ENCODE data around the gene NPHP3. TPM values are rescaled to one million over a fixed set of nuclear protein-coding genes. Genes with fewer than 3 reads are reported as not detected.

The NPHP3 gene
- total RNA-seq, 4 donors from 2014 or later: 21.0 to 133 (median 27.3) TPM

DNA sequence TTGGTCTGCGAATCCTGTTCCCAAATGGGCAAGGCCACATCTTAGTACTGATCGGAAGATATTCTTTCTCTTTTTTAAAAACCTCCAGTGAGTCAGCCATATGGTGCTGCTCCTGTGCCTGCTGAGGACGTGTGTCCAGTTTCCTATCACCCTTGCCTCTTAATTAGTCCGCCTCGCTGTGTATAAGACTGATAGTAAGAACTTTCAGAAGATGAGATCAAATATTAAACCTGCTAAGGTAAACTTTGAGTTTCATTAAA is 61.5 kb downstream of the NPHP3 start:
- H3K4me3 ChIP-seq: peak overlapping the region; percentile 92
- H3K27ac ChIP-seq: peak overlapping the region; percentile 93
- no peaks in the 10 kb centered on the region for H3K27me3 ChIP-seq
- TF ChIP-seq, protein P1, sequence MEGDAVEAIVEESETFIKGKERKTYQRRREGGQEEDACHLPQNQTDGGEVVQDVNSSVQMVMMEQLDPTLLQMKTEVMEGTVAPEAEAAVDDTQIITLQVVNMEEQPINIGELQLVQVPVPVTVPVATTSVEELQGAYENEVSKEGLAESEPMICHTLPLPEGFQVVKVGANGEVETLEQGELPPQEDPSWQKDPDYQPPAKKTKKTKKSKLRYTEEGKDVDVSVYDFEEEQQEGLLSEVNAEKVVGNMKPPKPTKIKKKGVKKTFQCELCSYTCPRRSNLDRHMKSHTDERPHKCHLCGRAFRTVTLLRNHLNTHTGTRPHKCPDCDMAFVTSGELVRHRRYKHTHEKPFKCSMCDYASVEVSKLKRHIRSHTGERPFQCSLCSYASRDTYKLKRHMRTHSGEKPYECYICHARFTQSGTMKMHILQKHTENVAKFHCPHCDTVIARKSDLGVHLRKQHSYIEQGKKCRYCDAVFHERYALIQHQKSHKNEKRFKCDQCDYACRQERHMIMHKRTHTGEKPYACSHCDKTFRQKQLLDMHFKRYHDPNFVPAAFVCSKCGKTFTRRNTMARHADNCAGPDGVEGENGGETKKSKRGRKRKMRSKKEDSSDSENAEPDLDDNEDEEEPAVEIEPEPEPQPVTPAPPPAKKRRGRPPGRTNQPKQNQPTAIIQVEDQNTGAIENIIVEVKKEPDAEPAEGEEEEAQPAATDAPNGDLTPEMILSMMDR (IDR thresholded peaks at IDR 0.05): no peak
- TF ChIP-seq POLR2A (IDR thresholded peaks at IDR 0.05): no peak
- TF ChIP-seq EP300 (IDR thresholded peaks at IDR 0.05): no peak
- TF ChIP-seq POLR2AphosphoS5 (IDR thresholded peaks at IDR 0.05): no peak
- H3K9me3 ChIP-seq: no peaks in the 10 kb centered on the region
- no peaks in the 10 kb centered on the region for H3K36me3 ChIP-seq
- no peak for DNase-seq (ENCODE audit: low spot score in 2 of 2)
- peaks cover 37% of the 10 kb centered on the region for H3K4me1 ChIP-seq
- 2% methylated on average over 5 of the region's 5 CpGs for WGBS

DNA sequence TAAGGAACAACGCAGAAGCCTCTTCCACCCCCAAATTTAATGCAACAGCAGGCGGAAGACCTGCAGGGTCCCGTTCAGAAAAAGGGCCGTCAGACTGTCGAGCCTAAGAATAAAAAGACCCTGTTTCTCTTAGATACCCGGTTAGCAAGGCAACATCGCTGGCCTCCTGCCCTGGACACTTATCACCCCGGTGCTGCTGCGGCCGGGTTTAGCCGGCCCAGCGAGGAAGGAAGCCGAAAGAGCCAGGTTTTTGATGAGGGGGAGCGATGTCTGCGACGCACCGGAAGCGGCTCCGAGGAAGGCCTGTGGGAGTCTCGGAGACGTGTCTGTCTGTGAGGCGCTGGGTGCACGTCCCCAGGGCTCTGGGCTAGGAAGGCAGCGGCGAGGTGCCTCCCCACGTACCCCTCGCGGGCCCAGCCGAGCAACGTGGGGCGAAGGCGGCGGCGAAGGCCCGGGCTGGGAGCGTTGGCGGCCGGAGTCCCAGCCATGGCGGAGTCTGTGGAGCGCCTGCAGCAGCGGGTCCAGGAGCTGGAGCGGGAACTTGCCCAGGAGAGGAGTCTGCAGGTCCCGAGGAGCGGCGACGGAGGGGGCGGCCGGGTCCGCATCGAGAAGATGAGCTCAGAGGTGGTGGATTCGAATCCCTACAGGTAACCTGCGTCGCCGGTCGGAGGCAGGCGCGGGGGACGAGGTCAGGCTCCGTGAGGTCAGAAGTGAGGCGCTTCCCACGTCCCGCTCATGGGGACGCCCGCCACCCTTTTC is 62.0 kb downstream of the NPHP3 start, which contains the start of gene UBA5:
Gene UBA5 (plus strand): TSS at position 278 of the 759 bp plus-strand sequence. CDS start 209 bp downstream, at position 487.
- H3K4me3 ChIP-seq: peak within 1 kb of the TSS; percentile 92
- H3K9me3 ChIP-seq: no peaks in the 10 kb centered on the region
- WGBS: under 1% methylated on average over 39 of the region's 64 CpGs
- no peak for TF ChIP-seq POLR2A (IDR thresholded peaks at IDR 0.05)
- TF ChIP-seq POLR2AphosphoS5 (IDR thresholded peaks at IDR 0.05): peak in 1 of 3 donors; percentile 63
- peak within 1 kb of the TSS; percentile 93 for H3K27ac ChIP-seq
- peaks cover 37% of the 10 kb centered on the region for H3K4me1 ChIP-seq
- H3K36me3 ChIP-seq: no peaks in the 10 kb centered on the region
- DNase-seq (ENCODE audit: low spot score in 2 of 2): peak; percentile 76 to 83
- no peaks in the 10 kb centered on the region for H3K27me3 ChIP-seq

DNA sequence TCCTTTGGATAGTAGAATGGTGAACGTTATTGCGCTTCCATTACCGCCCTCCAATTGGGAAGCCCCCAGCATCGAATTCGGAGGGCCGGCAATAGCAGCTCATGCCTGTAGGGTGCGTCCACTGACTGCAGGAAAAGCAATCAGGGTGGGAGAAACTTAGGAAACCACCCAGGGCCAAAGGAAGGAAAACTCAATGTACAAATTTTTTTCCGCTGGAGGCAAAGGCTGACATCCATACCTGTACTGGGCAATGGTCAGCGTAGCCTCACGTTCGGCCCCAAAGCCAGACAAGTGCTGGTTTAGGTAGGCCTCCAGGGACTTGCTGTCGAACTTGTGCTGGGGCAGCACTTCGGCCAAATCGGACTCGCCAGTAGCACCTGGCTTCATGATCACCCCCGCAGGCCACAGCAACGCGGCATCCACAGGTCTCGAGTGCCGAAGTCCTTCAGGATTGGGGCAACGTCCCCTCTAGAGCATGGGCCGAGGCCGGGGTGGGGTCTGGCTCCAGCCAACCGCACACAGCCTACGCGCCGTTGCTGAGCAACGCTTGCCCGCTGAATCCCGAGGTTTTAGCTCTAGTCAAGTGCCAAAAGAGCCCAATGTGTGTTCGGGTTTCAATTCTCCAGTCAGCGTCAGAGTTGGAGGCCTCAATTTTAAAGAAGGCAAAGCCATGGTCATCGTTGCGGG is 62.7 kb downstream of the NPHP3 start, which contains the start of gene ACAD11:
Gene ACAD11 (minus strand): TSS at position 445 of the 687 bp plus-strand sequence. CDS start 58 bp downstream, at position 387.
- H3K27ac ChIP-seq: peak within 1 kb of the TSS; percentile 93
- no peaks in the 10 kb centered on the region for H3K36me3 ChIP-seq
- peak; percentile 86 to 87 for DNase-seq (ENCODE audit: low spot score in 2 of 2)
- under 1% methylated on average over 27 of the region's 34 CpGs for WGBS
- H3K27me3 ChIP-seq: no peaks in the 10 kb centered on the region
- TF ChIP-seq EP300 (IDR thresholded peaks at IDR 0.05) (no peak), POLR2AphosphoS5 (IDR thresholded peaks at IDR 0.05) (no peak), POLR2A (IDR thresholded peaks at IDR 0.05) (no peak)
- TF ChIP-seq, protein P1 (IDR thresholded peaks at IDR 0.05): peak; percentile 44 to 57
- no peaks in the 10 kb centered on the region for H3K9me3 ChIP-seq
- H3K4me1 ChIP-seq: peaks cover 37% of the 10 kb centered on the region
- H3K4me3 ChIP-seq: peak within 1 kb of the TSS; percentile 92

GRCh38 chr3:132659000-132659364 is 63.2 kb downstream of the NPHP3 start:
- peaks cover 37% of the 10 kb centered on the region for H3K4me1 ChIP-seq

DNA sequence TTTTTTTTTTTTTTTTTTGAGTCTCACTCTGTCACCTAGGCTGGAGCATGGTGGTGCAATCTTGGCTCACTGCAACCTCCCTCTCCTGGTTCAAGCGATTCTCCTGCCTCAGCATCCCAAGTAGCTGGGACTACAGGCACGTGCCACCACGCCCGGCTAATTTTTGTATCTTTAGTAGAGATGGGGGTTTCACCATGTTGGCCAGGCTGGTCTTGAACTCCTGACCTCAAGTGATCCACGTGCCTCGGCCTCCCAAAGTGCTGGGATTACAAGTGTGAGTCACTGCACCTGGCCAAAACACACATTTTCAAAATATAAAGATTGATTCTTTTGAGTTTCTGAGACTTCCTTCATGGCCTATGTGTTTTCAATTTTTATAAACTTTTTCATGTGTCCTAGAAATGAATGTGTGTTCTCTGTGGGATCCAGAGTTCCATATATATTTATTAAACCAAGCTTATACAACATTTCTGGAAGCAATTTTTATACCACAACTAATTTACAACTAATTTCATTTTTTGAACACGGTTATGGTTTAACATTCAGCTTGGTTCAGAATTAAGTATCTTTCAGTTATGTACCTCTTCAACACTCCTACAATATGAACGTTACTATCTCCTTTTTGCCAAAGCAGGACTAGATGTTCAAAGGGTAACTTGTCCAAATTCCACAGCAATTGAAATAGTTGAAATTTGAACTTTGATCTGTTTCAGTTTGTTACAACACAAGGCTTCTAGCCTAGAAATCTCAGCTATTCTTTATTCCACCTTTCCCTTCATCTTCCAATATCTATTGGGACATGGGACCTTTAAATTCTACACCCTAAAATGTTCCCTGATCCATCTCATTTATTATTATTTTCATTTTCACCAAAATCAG is 64.1 kb downstream of the NPHP3 start:
- WGBS: 72% methylated on average over 8 of the region's 8 CpGs
- Histone ChIP-seq H3K4me1 (peaks cover 37% of the 10 kb centered on the region), H3K4me3 (peak overlapping the region; percentile 92), H3K36me3 (no peaks in the 10 kb centered on the region), H3K27ac (no peak overlapping the region), H3K27me3 (no peaks in the 10 kb centered on the region), H3K9me3 (no peaks in the 10 kb centered on the region)
- DNase-seq (ENCODE audit: low spot score in 2 of 2): no peak
- TF ChIP-seq EP300 (IDR thresholded peaks at IDR 0.05) (no peak), POLR2AphosphoS5 (IDR thresholded peaks at IDR 0.05) (no peak), POLR2A (IDR thresholded peaks at IDR 0.05) (no peak)
- TF ChIP-seq, protein P1 (IDR thresholded peaks at IDR 0.05): no peak

More at GRCh38 chr3:132659000-132659364, 63.2 kb downstream of the NPHP3 start:
- Histone ChIP-seq H3K27ac (peak overlapping the region; percentile 93), H3K27me3 (no peaks in the 10 kb centered on the region), H3K9me3 (no peaks in the 10 kb centered on the region), H3K36me3 (no peaks in the 10 kb centered on the region), H3K4me3 (peak overlapping the region; percentile 92)
- TF ChIP-seq, protein P1 (IDR thresholded peaks at IDR 0.05): no peak
- TF ChIP-seq EP300 (IDR thresholded peaks at IDR 0.05) (no peak), POLR2A (IDR thresholded peaks at IDR 0.05) (no peak), POLR2AphosphoS5 (IDR thresholded peaks at IDR 0.05) (no peak)
- DNase-seq (ENCODE audit: low spot score in 2 of 2): no peak
- WGBS: 4% methylated on average over 7 of the region's 7 CpGs
